ENCODE data around the gene MARK2. TPM values are rescaled to one million over a fixed set of nuclear protein-coding genes. Genes with fewer than 3 reads are reported as not detected.

MARK2 gene
- total RNA-seq, 4 donors from 2014 or later: 66.3 to 78.7 (median 71.8) TPM

GRCh38 chr11:63942803-63943202 is 103.9 kb downstream of the MARK2 start:
- TF ChIP-seq POLR2A (IDR thresholded peaks at IDR 0.05) (no peak), POLR2AphosphoS5 (IDR thresholded peaks at IDR 0.05) (no peak), CTCF (IDR thresholded peaks at IDR 0.05) (no peak), EP300 (IDR thresholded peaks at IDR 0.05) (no peak)
- Histone ChIP-seq H3K36me3 (peaks cover 6% of the 10 kb centered on the region), H3K27ac (no peak overlapping the region), H3K27me3 (no peaks in the 10 kb centered on the region), H3K9me3 (no peaks in the 10 kb centered on the region), H3K4me3 (no peak overlapping the region), H3K4me1 (peaks cover 45% of the 10 kb centered on the region)
- WGBS: 91% methylated on average over 2 of the region's 3 CpGs
- DNase-seq (ENCODE audit: low spot score in 2 of 2): no peak

- peaks cover 9% of the 10 kb centered on the region for H3K36me3 ChIP-seq
- peaks cover 29% of the 10 kb centered on the region for H3K4me1 ChIP-seq
- no peak for DNase-seq (ENCODE audit: low spot score in 2 of 2)
- WGBS: 61% methylated on average over 8 of the region's 8 CpGs
- H3K27me3 ChIP-seq: no peaks in the 10 kb centered on the region
- no peak for TF ChIP-seq CTCF (IDR thresholded peaks at IDR 0.05)
- TF ChIP-seq POLR2AphosphoS5 (IDR thresholded peaks at IDR 0.05): no peak
- no peak for TF ChIP-seq POLR2A (IDR thresholded peaks at IDR 0.05)
- no peak for TF ChIP-seq EP300 (IDR thresholded peaks at IDR 0.05)
- peak overlapping the region; percentile 71 for H3K27ac ChIP-seq
- peak overlapping the region; percentile 6 for H3K4me3 ChIP-seq
- no peaks in the 10 kb centered on the region for H3K9me3 ChIP-seq
Measured at GRCh38 chr11:63944987-63945386, 106.1 kb downstream of the MARK2 start.

GRCh38 chr11:63945477-63946163 is 106.7 kb downstream of the MARK2 start:
- 20% methylated on average over 14 of the region's 14 CpGs for WGBS
- Histone ChIP-seq H3K27me3 (no peaks in the 10 kb centered on the region), H3K4me1 (peaks cover 24% of the 10 kb centered on the region), H3K9me3 (no peaks in the 10 kb centered on the region), H3K4me3 (peak overlapping the region; percentile 6), H3K36me3 (peaks cover 9% of the 10 kb centered on the region), H3K27ac (peak overlapping the region; percentile 71)
- DNase-seq (ENCODE audit: low spot score in 2 of 2): peak in 1 of 2 donors; percentile 87
- TF ChIP-seq POLR2AphosphoS5 (IDR thresholded peaks at IDR 0.05) (peak in 1 of 3 donors; percentile 36), EP300 (IDR thresholded peaks at IDR 0.05) (no peak), CTCF (IDR thresholded peaks at IDR 0.05) (peak; percentile 79 to 83), POLR2A (IDR thresholded peaks at IDR 0.05) (no peak)

- no peak for DNase-seq (ENCODE audit: low spot score in 2 of 2)
- Histone ChIP-seq H3K36me3 (peaks cover 41% of the 10 kb centered on the region), H3K4me1 (peaks cover 17% of the 10 kb centered on the region), H3K27ac (peak overlapping the region; percentile 59), H3K9me3 (no peaks in the 10 kb centered on the region), H3K4me3 (peak overlapping the region; percentile 1), H3K27me3 (no peaks in the 10 kb centered on the region)
- WGBS: 65% methylated on average over 20 of the region's 20 CpGs
- no peak for TF ChIP-seq CTCF (IDR thresholded peaks at IDR 0.05)
- TF ChIP-seq EP300 (IDR thresholded peaks at IDR 0.05): no peak
- no peak for TF ChIP-seq POLR2A (IDR thresholded peaks at IDR 0.05)
- no peak for TF ChIP-seq POLR2AphosphoS5 (IDR thresholded peaks at IDR 0.05)
Measured at GRCh38 chr11:63951779-63952536, 113.0 kb downstream of the MARK2 start.

GRCh38 chr11:63952570-63952969 is 113.7 kb downstream of the MARK2 start:
- TF ChIP-seq CTCF (IDR thresholded peaks at IDR 0.05) (no peak), POLR2A (IDR thresholded peaks at IDR 0.05) (no peak), POLR2AphosphoS5 (IDR thresholded peaks at IDR 0.05) (no peak), EP300 (IDR thresholded peaks at IDR 0.05) (no peak)
- WGBS: 37% methylated on average over 4 of the region's 4 CpGs
- peak overlapping the region; percentile 59 for H3K27ac ChIP-seq
- H3K4me3 ChIP-seq: peak overlapping the region; percentile 1
- H3K27me3 ChIP-seq: no peaks in the 10 kb centered on the region
- peaks cover 19% of the 10 kb centered on the region for H3K4me1 ChIP-seq
- DNase-seq (ENCODE audit: low spot score in 2 of 2): no peak
- H3K9me3 ChIP-seq: no peaks in the 10 kb centered on the region
- H3K36me3 ChIP-seq: peaks cover 38% of the 10 kb centered on the region
